T1000 (cell line): ENCODE results near the gene WDR70.
"Not testable (repeated sequence)": the region's sequence is repeated elsewhere in the genome, so short reads cannot be mapped to it uniquely, and the experiment has no call there.

Experiments
- DNase-seq: peaks from one replicate; lab custom pipeline; 2025; ENCODE audit warnings: mixed read lengths; lab: John Stamatoyannopoulos, UW

Gene WDR70

GRCh38 chr5:37767961-37768360 is 388.8 kb downstream of the WDR70 start:
- no peak for DNase-seq

- no peak for DNase-seq
These were observed 389.3 kb downstream of the WDR70 start for GRCh38 chr5:37768371-37768770.

GRCh38 chr5:37769108-37769507 is 390.0 kb downstream of the WDR70 start:
- no peak for DNase-seq

GRCh38 chr5:37769840-37770239 is 390.7 kb downstream of the WDR70 start:
- no peak for DNase-seq

GRCh38 chr5:37770786-37771185 is 391.7 kb downstream of the WDR70 start:
- DNase-seq, result no peak

GRCh38 chr5:37771203-37771611 is 392.1 kb downstream of the WDR70 start:
- peak; percentile 64 for DNase-seq

- peak; percentile 85 for DNase-seq
These were observed 392.6 kb downstream of the WDR70 start for GRCh38 chr5:37771731-37772130.

GRCh38 chr5:37772255-37772654 is 393.1 kb downstream of the WDR70 start:
- DNase-seq, result no peak

GRCh38 chr5:37773809-37774208 is 394.7 kb downstream of the WDR70 start:
- no peak for DNase-seq

- DNase-seq, result no peak
These were observed 395.9 kb downstream of the WDR70 start for GRCh38 chr5:37774912-37775483.

GRCh38 chr5:37776826-37777225 is 397.7 kb downstream of the WDR70 start:
- no peak for DNase-seq

- peak; percentile 85 for DNase-seq
These were observed 398.5 kb downstream of the WDR70 start for GRCh38 chr5:37777432-37778130.

- not testable (repeated sequence) for DNase-seq
These were observed 402.3 kb downstream of the WDR70 start for GRCh38 chr5:37781409-37781808.

GRCh38 chr5:37786416-37786815 is 407.3 kb downstream of the WDR70 start:
- DNase-seq, result no peak

GRCh38 chr5:37786862-37787519 is 407.9 kb downstream of the WDR70 start:
- no peak for DNase-seq

- DNase-seq, result no peak
These were observed 408.6 kb downstream of the WDR70 start for GRCh38 chr5:37787742-37788141.

GRCh38 chr5:37789991-37790390 is 410.9 kb downstream of the WDR70 start:
- DNase-seq, result no peak

GRCh38 chr5:37791321-37791720 is 412.2 kb downstream of the WDR70 start:
- DNase-seq, result no peak

GRCh38 chr5:37792975-37793631 is 414.0 kb downstream of the WDR70 start:
- peak; percentile 77 for DNase-seq

GRCh38 chr5:37795292-37795691 is 416.2 kb downstream of the WDR70 start:
- DNase-seq, result not testable (repeated sequence)

- not testable (repeated sequence) for DNase-seq
These were observed 417.3 kb downstream of the WDR70 start for GRCh38 chr5:37796435-37796834.

- no peak for DNase-seq
These were observed 420.8 kb downstream of the WDR70 start for GRCh38 chr5:37799865-37800421.
